ENCODE measurements around the gene KLHL7. TPM values are rescaled to one million over a fixed set of nuclear protein-coding genes. Genes with fewer than 3 reads are reported as not detected.

The KLHL7 gene
- total and polyA plus RNA-seq, 8 donors = 8.4 to 55.9 (median 17.6) TPM

DNA sequence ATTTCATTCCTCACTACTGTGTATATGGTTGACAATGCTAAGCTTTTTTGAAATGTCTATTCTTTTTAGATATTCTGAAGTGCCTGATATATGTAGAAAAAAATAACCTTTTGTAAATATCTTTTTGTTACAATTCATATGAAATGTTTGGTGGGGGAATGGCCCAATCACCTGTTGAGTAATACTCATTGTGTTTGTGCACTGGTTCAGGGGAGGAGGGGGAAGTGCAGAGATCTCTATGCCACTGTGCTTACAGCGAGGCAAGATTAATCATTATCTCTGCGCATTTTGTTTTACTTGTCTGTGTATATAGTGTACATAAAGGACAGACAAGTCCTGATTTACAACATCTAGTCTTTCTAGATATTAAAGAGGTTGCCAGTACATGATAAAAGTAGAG lies 101.4 kb downstream of the KLHL7 start:
- no peak overlapping the region for H3K27ac ChIP-seq
- 56 to 77% (median 70%) methylated on average over 2 of the region's 2 CpGs for WGBS, 5 donors
- no peaks in the 10 kb centered on the region for H3K9me3 ChIP-seq
- peaks cover 0 to 19% (median 6%) of the 10 kb centered on the region in 3 donors for H3K27me3 ChIP-seq
- DNase-seq = peak in 1 of 2 donors; percentile 25
- H3K36me3 ChIP-seq = peaks cover 0 to 8% (median 4%) of the 10 kb centered on the region in 4 donors
- H3K4me1 ChIP-seq = peaks cover 0 to 8% (median 5%) of the 10 kb centered on the region in 4 donors
- TF ChIP-seq POLR2A (IDR thresholded peaks at IDR 0.05) = no peak
- TF ChIP-seq EP300 (IDR thresholded peaks at IDR 0.05) = no peak
- TF ChIP-seq POLR2AphosphoS5 (IDR thresholded peaks at IDR 0.05) = no peak
- TF ChIP-seq, protein P1, sequence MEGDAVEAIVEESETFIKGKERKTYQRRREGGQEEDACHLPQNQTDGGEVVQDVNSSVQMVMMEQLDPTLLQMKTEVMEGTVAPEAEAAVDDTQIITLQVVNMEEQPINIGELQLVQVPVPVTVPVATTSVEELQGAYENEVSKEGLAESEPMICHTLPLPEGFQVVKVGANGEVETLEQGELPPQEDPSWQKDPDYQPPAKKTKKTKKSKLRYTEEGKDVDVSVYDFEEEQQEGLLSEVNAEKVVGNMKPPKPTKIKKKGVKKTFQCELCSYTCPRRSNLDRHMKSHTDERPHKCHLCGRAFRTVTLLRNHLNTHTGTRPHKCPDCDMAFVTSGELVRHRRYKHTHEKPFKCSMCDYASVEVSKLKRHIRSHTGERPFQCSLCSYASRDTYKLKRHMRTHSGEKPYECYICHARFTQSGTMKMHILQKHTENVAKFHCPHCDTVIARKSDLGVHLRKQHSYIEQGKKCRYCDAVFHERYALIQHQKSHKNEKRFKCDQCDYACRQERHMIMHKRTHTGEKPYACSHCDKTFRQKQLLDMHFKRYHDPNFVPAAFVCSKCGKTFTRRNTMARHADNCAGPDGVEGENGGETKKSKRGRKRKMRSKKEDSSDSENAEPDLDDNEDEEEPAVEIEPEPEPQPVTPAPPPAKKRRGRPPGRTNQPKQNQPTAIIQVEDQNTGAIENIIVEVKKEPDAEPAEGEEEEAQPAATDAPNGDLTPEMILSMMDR (IDR thresholded peaks at IDR 0.05) = no peak
- intact Hi-C loops (cut with DNase I; ENCODE audit: low total_unique reads) = no loop called here
- no peak overlapping the region for H3K4me3 ChIP-seq

GRCh38 chr7:23207884-23208283 lies 102.3 kb downstream of the KLHL7 start:
- TF ChIP-seq POLR2A (IDR thresholded peaks at IDR 0.05) = no peak
- TF ChIP-seq EP300 (IDR thresholded peaks at IDR 0.05) = no peak
- no peak for TF ChIP-seq POLR2AphosphoS5 (IDR thresholded peaks at IDR 0.05)
- TF ChIP-seq, protein P1 (IDR thresholded peaks at IDR 0.05) = no peak
- H3K27me3 ChIP-seq = peaks cover 0 to 19% (median 6%) of the 10 kb centered on the region in 3 donors

DNA sequence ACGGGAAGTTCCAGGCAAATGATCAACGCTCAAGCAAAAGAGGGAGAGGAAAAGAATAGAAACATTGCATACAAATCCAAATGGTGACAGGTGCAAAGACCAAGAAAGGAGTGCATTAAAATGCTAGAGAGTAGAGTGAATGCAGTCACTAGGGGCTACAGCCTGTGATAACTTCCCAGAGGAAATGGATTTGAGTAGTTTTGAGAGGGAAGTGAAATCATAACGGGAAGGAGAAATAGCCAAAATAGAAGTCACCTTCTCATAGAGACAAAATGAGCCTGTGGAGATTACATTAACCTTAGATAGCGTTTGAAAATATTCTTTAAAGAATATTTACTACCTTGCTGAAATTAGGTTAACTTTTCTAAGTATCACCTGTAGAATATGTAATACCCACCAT lies 102.7 kb downstream of the KLHL7 start:
- no peaks in the 10 kb centered on the region for H3K36me3 ChIP-seq
- TF ChIP-seq EP300 (IDR thresholded peaks at IDR 0.05) (no peak), POLR2A (IDR thresholded peaks at IDR 0.05) (no peak), POLR2AphosphoS5 (IDR thresholded peaks at IDR 0.05) (no peak)
- TF ChIP-seq, protein P1 (IDR thresholded peaks at IDR 0.05) = no peak
- H3K27ac ChIP-seq = no peak overlapping the region
- no peak overlapping the region for H3K4me3 ChIP-seq
- H3K4me1 ChIP-seq = peaks cover 0 to 8% (median 5%) of the 10 kb centered on the region in 4 donors
- WGBS, 5 donors = 71 to 80% (median 78%) methylated on average over 4 of the region's 4 CpGs
- no peak for DNase-seq
- intact Hi-C loops (cut with DNase I; ENCODE audit: low total_unique reads) = no loop called here
- no peaks in the 10 kb centered on the region for H3K9me3 ChIP-seq
- H3K27me3 ChIP-seq = peaks cover 0 to 19% (median 6%) of the 10 kb centered on the region in 3 donors

More at GRCh38 chr7:23207884-23208283, 102.3 kb downstream of the KLHL7 start:
- no peaks in the 10 kb centered on the region for H3K36me3 ChIP-seq
- intact Hi-C loops (cut with DNase I; ENCODE audit: low total_unique reads) = no loop called here
- peaks cover 0 to 8% (median 5%) of the 10 kb centered on the region in 4 donors for H3K4me1 ChIP-seq
- no peak overlapping the region for H3K27ac ChIP-seq
- H3K4me3 ChIP-seq = no peak overlapping the region
- no peak for DNase-seq
- H3K9me3 ChIP-seq = no peaks in the 10 kb centered on the region
- WGBS, 5 donors = 81 to 87% (median 83%) methylated on average over 3 of the region's 3 CpGs

DNA sequence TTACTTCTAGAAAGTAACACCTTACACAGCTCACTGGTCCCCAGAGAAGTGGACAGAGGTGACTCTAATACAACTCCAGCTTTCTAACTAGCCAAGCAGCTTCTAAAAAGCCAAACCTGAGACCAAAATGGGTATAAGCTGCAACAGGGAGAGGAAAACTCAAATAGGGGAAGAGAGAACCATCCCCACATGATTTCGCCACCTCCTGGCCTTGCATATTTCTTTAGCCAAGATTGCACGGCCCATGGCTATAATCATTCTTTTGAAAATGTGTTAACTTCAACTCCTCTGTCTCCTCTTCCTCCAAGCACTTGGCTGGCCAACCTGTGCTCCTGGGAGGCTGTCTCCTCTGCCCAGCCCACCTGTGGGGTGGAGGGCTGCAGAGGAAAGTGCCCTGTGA lies 104.9 kb downstream of the KLHL7 start:
- 54 to 94% (median 80%) methylated on average over 2 of the region's 2 CpGs for WGBS, 5 donors
- no peak for DNase-seq
- intact Hi-C loops (cut with DNase I; ENCODE audit: low total_unique reads) = no loop called here
- Histone ChIP-seq H3K4me1 (peaks cover 0 to 8% (median 5%) of the 10 kb centered on the region in 4 donors), H3K27ac (no peak overlapping the region), H3K9me3 (no peaks in the 10 kb centered on the region), H3K36me3 (no peaks in the 10 kb centered on the region), H3K27me3 (peaks cover 0 to 19% (median 6%) of the 10 kb centered on the region in 3 donors), H3K4me3 (no peak overlapping the region)
- TF ChIP-seq POLR2A (IDR thresholded peaks at IDR 0.05) = no peak
- TF ChIP-seq EP300 (IDR thresholded peaks at IDR 0.05) = no peak
- TF ChIP-seq, protein P1 (IDR thresholded peaks at IDR 0.05) = no peak
- no peak for TF ChIP-seq POLR2AphosphoS5 (IDR thresholded peaks at IDR 0.05)
